ENCODE measurements around the gene GPM6B.
"Not testable (repeated sequence)": the region's sequence is repeated elsewhere in the genome, so short reads cannot be mapped to it uniquely, and the experiment has no call there.

Gene GPM6B

DNA sequence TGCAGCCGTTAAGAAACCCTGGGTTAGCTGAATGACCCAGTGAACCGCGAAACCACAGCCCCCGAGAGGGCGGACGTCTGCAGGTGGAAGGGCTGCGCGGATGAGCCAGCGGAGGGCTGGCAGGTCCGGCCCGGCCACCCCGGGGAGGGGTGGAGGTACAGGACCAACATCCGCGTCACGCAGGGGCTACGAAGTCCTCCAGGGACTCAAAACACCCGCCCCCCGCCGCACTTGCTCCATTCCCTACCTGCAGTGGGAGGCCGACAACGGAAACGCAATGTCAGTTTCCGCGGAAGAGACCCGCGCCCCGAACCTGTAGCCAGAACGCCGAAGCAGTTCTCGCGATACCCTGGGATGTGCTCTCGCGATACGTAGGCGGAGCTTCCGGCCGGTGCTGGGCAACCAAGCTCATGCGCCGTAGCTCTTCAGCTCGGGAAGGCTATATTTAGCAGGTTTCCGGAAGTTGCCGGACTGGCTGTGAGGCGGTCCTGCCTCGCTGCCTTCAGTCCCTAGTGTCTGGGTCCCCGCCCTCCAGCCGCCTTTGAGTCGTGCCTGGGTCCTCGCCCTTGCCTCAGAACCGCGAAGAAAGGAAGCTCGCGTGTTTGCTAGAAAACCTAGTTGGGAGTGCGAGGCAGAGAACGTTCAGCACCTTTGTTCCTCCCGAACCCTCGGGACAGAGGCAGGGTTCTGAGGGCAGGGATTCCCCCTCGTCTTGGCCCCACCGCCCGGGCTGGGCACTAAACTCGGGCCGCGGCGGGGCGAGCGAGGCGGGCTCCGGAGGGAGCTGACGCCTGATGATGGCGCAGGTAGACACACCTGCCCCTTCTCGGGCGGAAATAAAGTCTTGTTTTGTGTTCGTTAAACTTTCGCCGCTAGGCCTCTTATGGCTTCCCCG, 82.4 kb downstream of the GPM6B start, which contains the start of the genes OFD1 and TRAPPC2:
Gene OFD1, plus strand, starts transcription at position 471 of the 895 bp plus-strand sequence. Its CDS starts 324 bp downstream, at position 795.
Gene TRAPPC2, minus strand, starts transcription at position 343 of the 895 bp plus-strand sequence. CDS start 14,657 bp downstream, outside the sequence.
- in situ Hi-C loops (cut with HindIII; ENCODE audit: low sequenced_read_pairs), result no loop called here

DNA sequence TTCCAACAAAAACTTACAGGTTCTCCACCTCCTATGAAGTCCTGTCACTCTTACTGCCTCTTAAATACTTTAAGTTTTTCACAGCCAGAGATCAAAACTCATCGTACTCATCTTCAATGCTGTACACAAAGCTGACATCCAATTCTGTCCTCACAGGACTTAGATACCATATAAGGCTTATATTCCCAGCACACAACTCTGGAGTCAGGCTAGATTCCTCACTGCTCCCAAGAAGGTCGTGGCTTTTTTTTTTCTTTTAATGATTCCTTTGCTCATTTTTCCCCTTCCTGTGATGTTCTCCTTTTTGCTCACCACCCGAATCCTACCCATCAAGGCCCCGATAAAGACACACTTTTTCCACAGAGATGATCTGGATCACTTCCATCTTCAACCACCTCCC, 83.4 kb downstream of the GPM6B start:
- in situ Hi-C loops (cut with HindIII; ENCODE audit: low sequenced_read_pairs), result no loop called here

- in situ Hi-C loops (cut with HindIII; ENCODE audit: low sequenced_read_pairs), result no loop called here
Measured at GRCh38 chrX:13732246-13733067, 84.4 kb downstream of the GPM6B start.

GRCh38 chrX:13730523-13730922, 86.4 kb downstream of the GPM6B start:
- in situ Hi-C loops (cut with HindIII; ENCODE audit: low sequenced_read_pairs), result not testable (repeated sequence)

DNA sequence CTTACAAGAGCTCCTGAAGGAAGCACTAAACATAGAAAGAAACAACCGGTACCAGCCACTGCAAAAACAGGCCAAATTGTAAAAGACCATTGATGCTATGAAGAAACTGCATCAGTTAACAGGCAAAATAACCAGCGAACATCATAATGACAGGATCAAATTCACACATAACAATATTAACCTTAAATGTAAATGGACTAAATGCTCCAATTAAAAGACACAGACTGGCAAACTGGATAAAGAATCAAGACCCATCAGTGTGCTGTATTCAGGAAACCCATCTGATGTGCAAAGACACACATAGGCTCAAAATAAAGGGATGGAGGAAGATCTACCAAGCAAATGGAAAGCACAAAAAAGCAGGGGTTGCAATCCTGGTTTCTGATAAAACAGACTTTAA, 90.3 kb downstream of the GPM6B start:
- in situ Hi-C loops (cut with HindIII; ENCODE audit: low sequenced_read_pairs), result not testable (repeated sequence)

- in situ Hi-C loops (cut with HindIII; ENCODE audit: low sequenced_read_pairs), result not testable (repeated sequence)
Measured at GRCh38 chrX:13724878-13725277, 92.0 kb downstream of the GPM6B start.

DNA sequence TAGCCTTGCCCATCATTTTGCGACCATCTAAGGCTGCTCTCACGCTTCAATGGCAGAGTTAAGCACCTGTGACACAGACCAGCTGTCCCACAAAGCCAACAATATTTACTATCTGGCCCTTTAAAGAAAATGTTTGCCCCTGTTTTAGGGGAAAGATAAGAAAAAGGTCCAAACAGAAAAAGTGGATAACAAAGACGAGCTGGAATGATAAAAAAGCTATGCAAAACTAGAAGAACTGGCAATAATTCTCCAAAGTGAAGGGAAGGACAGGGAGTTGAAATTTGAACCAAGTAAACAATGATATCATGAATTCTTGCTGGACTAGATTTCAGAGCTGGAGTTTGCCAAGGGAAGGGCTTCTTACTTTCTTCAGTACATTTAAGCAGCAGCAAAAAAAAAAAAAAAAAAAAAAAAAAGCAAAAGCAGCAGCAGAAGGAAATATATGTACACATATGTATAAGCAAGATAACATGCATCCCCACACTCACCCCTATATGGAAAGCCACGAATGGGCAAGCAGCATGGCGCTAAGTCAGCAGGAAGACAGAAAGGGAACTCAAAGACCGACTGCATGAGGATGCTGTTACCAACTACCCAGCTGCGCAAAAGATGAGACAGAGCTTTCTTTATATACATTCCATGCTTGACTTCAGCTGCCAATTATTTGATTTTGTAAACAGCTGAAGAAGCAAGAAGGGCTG, 94.9 kb downstream of the GPM6B start:
- in situ Hi-C loops (cut with HindIII; ENCODE audit: low sequenced_read_pairs), result no loop called here

DNA sequence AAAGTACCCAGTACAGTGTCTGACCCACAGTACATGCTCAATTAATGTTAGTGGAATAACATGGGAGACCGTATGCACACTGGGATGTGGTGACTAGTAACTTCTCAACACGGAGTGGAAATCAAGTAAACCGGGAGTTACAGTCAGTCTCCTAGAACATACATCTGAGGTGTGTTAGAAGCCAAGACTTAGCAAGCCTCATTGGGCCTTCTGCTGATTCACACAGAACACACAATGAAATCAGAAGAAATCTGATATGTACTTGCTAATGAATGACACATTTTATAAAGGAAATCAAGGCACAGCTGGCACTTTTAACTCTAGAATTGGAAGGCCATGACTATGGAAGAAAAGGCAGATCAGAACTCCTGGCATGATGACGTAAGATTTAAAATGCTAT, 95.5 kb downstream of the GPM6B start:
- in situ Hi-C loops (cut with HindIII; ENCODE audit: low sequenced_read_pairs), result no loop called here
